Hepatocyte (in vitro differentiated cells): ENCODE results near the gene KCND3.

Experiments
- EZH2 ChIP-seq: fragments of 200-600 bp; sonication (generic); IDR thresholded peaks from 2 replicates; pipeline ENCODE4 v1.6.1; 2016; ENCODE audit warnings: antibody characterized with exemption, mild to moderate bottlenecking, borderline replicate concordance
- EZH2phosphoT487 ChIP-seq: fragments of 200-600 bp; sonication (generic); IDR thresholded peaks from one replicate; pipeline ENCODE4 v1.6.1; 2018; ENCODE audit warnings: antibody characterized with exemption, mild to moderate bottlenecking, low read depth, moderate library complexity; ENCODE audit not compliant: unreplicated experiment, severe bottlenecking

- no peak for TF ChIP-seq EZH2phosphoT487
- TF ChIP-seq EZH2 = no peak
These were observed 242.2 kb downstream of the KCND3 start for GRCh38 chr1:111747282-111747734.
